ENCODE results near the gene THRB.

The THRB gene

GRCh38 chr3:24360957-24361356 lies 133.7 kb downstream of the THRB start:
- Histone ChIP-seq H3K4me1 (ENCODE audit: control insufficient read depth, insufficient read depth, low read length) (peaks cover 3% of the 10 kb centered on the region; the same call in 1 of the 2 replicates), H3K9me3 (ENCODE audit: control insufficient read depth, insufficient read depth, low read depth, low read length) (no peaks in the 10 kb centered on the region), H3K4me3 (ENCODE audit: low read depth, low read length) (no peak overlapping the region), H3K27ac (ENCODE audit: extremely low read depth, low read depth, low read length) (no peak overlapping the region), H3K36me3 (ENCODE audit: control insufficient read depth in 2 of 2, insufficient read depth in 1 of 2, low read length in 2 of 2) (no peaks in the 10 kb centered on the region)
- ChIA-PET CTCF (interaction anchor here (1.1 kb wide), 1 partner anchor 17 kb away, joined by 4 read pairs; no protein-coding TSS in a partner anchor), POLR2A (no interaction called here)
- no peak for TF ChIP-seq KLF17 (tag by site-specific recombination; IDR thresholded peaks at IDR 0.05)
- TF ChIP-seq PRDM2 (tag by site-specific recombination; IDR thresholded peaks at IDR 0.05; ENCODE audit: borderline replicate concordance), result no peak
- TF ChIP-seq ZNF140 (tag by site-specific recombination; IDR thresholded peaks at IDR 0.05), result no peak
- no peak for TF ChIP-seq ZNF792 (tag by site-specific recombination; IDR thresholded peaks at IDR 0.05)
- TF ChIP-seq ZNF366 (tag by site-specific recombination; conservative IDR thresholded peaks at IDR 0.05), result no peak
- TF ChIP-seq ZNF514 (tag by site-specific recombination; IDR thresholded peaks at IDR 0.05), result no peak
- no peak for TF ChIP-seq KLF9 (tag by site-specific recombination; IDR thresholded peaks at IDR 0.05; ENCODE audit: low read depth)
- no peak for TF ChIP-seq ZNF549 (tag by site-specific recombination; IDR thresholded peaks at IDR 0.05)
- TF ChIP-seq ZSCAN5A (tag by site-specific recombination; IDR thresholded peaks at IDR 0.05), result no peak
- no peak for TF ChIP-seq ZBTB7A (tag by site-specific recombination; IDR thresholded peaks at IDR 0.05; ENCODE audit: low read depth)

GRCh38 chr3:24359645-24360462 lies 134.8 kb downstream of the THRB start:
- no peak overlapping the region for H3K27ac ChIP-seq (ENCODE audit: extremely low read depth, low read depth, low read length)
- CTCF ChIA-PET, result interaction anchor here (0.6 to 1.1 kb wide), 2 partner anchors 18 to 23 kb away, joined by 3 to 4 read pairs; no protein-coding TSS in a partner anchor
- no peaks in the 10 kb centered on the region for H3K4me1 ChIP-seq (ENCODE audit: control insufficient read depth, insufficient read depth, low read length)
- no peaks in the 10 kb centered on the region for H3K9me3 ChIP-seq (ENCODE audit: control insufficient read depth, insufficient read depth, low read depth, low read length)
- TF ChIP-seq GLIS1 (tag by site-specific recombination; IDR thresholded peaks at IDR 0.05) (no peak), ZNF366 (tag by site-specific recombination; conservative IDR thresholded peaks at IDR 0.05) (no peak), HOXD13 (CRISPR knock-in tag; IDR thresholded peaks at IDR 0.05; ENCODE audit: borderline replicate concordance) (no peak), KLF1 (tag by site-specific recombination; IDR thresholded peaks at IDR 0.05) (no peak), ZNF571 (tag by site-specific recombination; IDR thresholded peaks at IDR 0.05) (no peak), PRDM2 (tag by site-specific recombination; IDR thresholded peaks at IDR 0.05; ENCODE audit: borderline replicate concordance) (no peak), ZNF548 (tag by site-specific recombination; IDR thresholded peaks at IDR 0.05) (no peak), ZNF112 (tag by site-specific recombination; IDR thresholded peaks at IDR 0.05) (no peak), ZNF529 (tag by site-specific recombination; IDR thresholded peaks at IDR 0.05; ENCODE audit: insufficient replicate concordance) (no peak), ZNF239 (tag by site-specific recombination; IDR thresholded peaks at IDR 0.05) (no peak), ZNF24 (tag by site-specific recombination; IDR thresholded peaks at IDR 0.05) (no peak), EGR2 (tag by site-specific recombination; IDR thresholded peaks at IDR 0.05; ENCODE audit: low read depth) (no peak)
- no peaks in the 10 kb centered on the region for H3K36me3 ChIP-seq (ENCODE audit: control insufficient read depth in 2 of 2, insufficient read depth in 1 of 2, low read length in 2 of 2)
- POLR2A ChIA-PET, result no interaction called here
- no peak overlapping the region for H3K4me3 ChIP-seq (ENCODE audit: low read depth, low read length)
